Mesendoderm (in vitro differentiated cells): Measurements from ENCODE around the gene HEBP1.
A peak's percentile ranks its signal among the peaks of the same experiment; 100 is the strongest.

Experiments used
- DNase-seq: peaks from one replicate; pipeline ENCODE4 v3.0.0; 2013
- H2AK5ac ChIP-seq: 2 replicates; pipeline ENCODE4 v1.6.1; 2013; ENCODE audit warnings: low read length, inconsistent platforms
- H2BK120ac ChIP-seq: 2 replicates; pipeline ENCODE4 v1.6.1; 2013; ENCODE audit warnings: low read depth, mild to moderate bottlenecking, low read length, moderate library complexity, mixed read lengths
- H2BK15ac ChIP-seq: replicated peaks from 2 replicates; pipeline ENCODE4 v1.6.1; 2013; ENCODE audit warnings: low read depth, mild to moderate bottlenecking, moderate library complexity
- H2BK5ac ChIP-seq: 2 replicates; pipeline ENCODE4 v1.6.1; 2013; ENCODE audit warnings: low read length, inconsistent platforms
- H3K18ac ChIP-seq: 2 replicates; pipeline ENCODE4 v1.6.1; 2013; ENCODE audit warnings: mild to moderate bottlenecking, low read length, mixed read lengths
- H3K23ac ChIP-seq: one replicate; pipeline ENCODE4 v1.6.1; 2013; ENCODE audit warnings: low read length
- H3K27ac ChIP-seq: 2 replicates; pipeline ENCODE4 v1.5.1; 2013; ENCODE audit warnings: low read depth, mild to moderate bottlenecking, inconsistent platforms, low read length, moderate library complexity
- H3K27me3 ChIP-seq: 2 replicates; pipeline ENCODE4 v1.6.1; 2013; ENCODE audit warnings: low read length, control low read depth, mild to moderate bottlenecking, inconsistent platforms; ENCODE audit not compliant: insufficient read depth, poor library complexity
- H3K36me3 ChIP-seq: 2 replicates; pipeline ENCODE4 v1.6.1; 2013; ENCODE audit warnings: low read length, inconsistent platforms; ENCODE audit not compliant: control insufficient read depth, insufficient read depth
- H3K4ac ChIP-seq: one replicate; pipeline ENCODE4 v1.6.1; 2013; ENCODE audit warnings: low read depth, mild to moderate bottlenecking, low read length, moderate library complexity
- H3K4me1 ChIP-seq: 2 replicates; pipeline ENCODE4 v1.6.1; 2013; ENCODE audit warnings: low read depth, low read length, inconsistent platforms; ENCODE audit not compliant: control insufficient read depth
- H3K4me2 ChIP-seq: 2 replicates; pipeline ENCODE4 v1.6.1; 2013; ENCODE audit warnings: low read length
- H3K4me3 ChIP-seq: 2 replicates; pipeline ENCODE4 v1.5.1; 2013; ENCODE audit warnings: mild to moderate bottlenecking, low read length
- H3K56ac ChIP-seq: one replicate; pipeline ENCODE4 v1.6.1; 2013; ENCODE audit warnings: low read length
- H3K79me1 ChIP-seq: 2 replicates; pipeline ENCODE4 v1.6.1; 2013; ENCODE audit warnings: low read length, inconsistent platforms
- H3K79me2 ChIP-seq: 2 replicates; pipeline ENCODE4 v1.6.1; 2013; ENCODE audit warnings: mild to moderate bottlenecking, low read length; ENCODE audit not compliant: control insufficient read depth, insufficient read depth
- H3K9ac ChIP-seq: 2 replicates; pipeline ENCODE4 v1.6.1; 2013; ENCODE audit warnings: low read length, inconsistent platforms
- H4K5ac ChIP-seq: one replicate; pipeline ENCODE4 v1.6.1; 2013; ENCODE audit warnings: low read length
- H4K8ac ChIP-seq: one replicate; pipeline ENCODE4 v1.6.1; 2013; ENCODE audit warnings: low read depth, mild to moderate bottlenecking, control low read depth, low read length, moderate library complexity
- WGBS: extraction: QIAGEN DNeasy Blood & Tissue Kit; methylation state at CpG from one replicate; pipeline ENCODE4 v1.1.7; 2013; ENCODE audit warnings: low lambda C conversion rate, missing lambda C conversion rate; ENCODE audit not compliant: insufficient coverage; ENCODE audit errors: extremely low coverage; 5-methylcytosine and 5-hydroxymethylcytosine counted together

Gene HEBP1

GRCh38 chr12:13044002-13044905 lies 44.2 kb upstream of the HEBP1 start, which contains the start of gene FAM234B:
Gene FAM234B, plus strand, starts transcription at chr12:13044381. Its CDS starts 23 bp downstream, at chr12:13044404.
- no peak within 1 kb of the TSS for H3K4ac ChIP-seq
- peaks cover 2% of the 10 kb centered on the region for H3K4me1 ChIP-seq
- no peak within 1 kb of the TSS for H2BK5ac ChIP-seq
- peak within 1 kb of the TSS; percentile 79 for H3K9ac ChIP-seq
- H4K8ac ChIP-seq, result no peak within 1 kb of the TSS
- H3K4me3 ChIP-seq, result peak within 1 kb of the TSS; percentile 69
- H2AK5ac ChIP-seq, result no peak within 1 kb of the TSS
- no peaks in the 10 kb centered on the region for H3K36me3 ChIP-seq
- peaks cover 2% of the 10 kb centered on the region for H3K79me2 ChIP-seq
- H3K79me1 ChIP-seq, result peaks cover 2% of the 10 kb centered on the region
- no peak within 1 kb of the TSS for H2BK15ac ChIP-seq
- no peak within 1 kb of the TSS for H3K27ac ChIP-seq
- no peak within 1 kb of the TSS for H3K23ac ChIP-seq
- peak within 1 kb of the TSS; percentile 64 for H3K4me2 ChIP-seq
- H3K27me3 ChIP-seq, result no peaks in the 10 kb centered on the region
- WGBS, result no CpG with 5 or more reads among the region's 74 CpGs
- H3K56ac ChIP-seq, result peak within 1 kb of the TSS; percentile 91
- no peak within 1 kb of the TSS for H4K5ac ChIP-seq
- H3K18ac ChIP-seq, result no peak within 1 kb of the TSS
- no peak within 1 kb of the TSS for H2BK120ac ChIP-seq
- peak; percentile 71 for DNase-seq

- Histone ChIP-seq H4K5ac (no peak overlapping the region), H3K27ac (no peak overlapping the region), H4K8ac (no peak overlapping the region), H3K79me1 (peaks cover 2% of the 10 kb centered on the region), H3K4me1 (peaks cover 2% of the 10 kb centered on the region), H3K18ac (no peak overlapping the region), H3K4me3 (no peak overlapping the region), H3K36me3 (no peaks in the 10 kb centered on the region), H3K56ac (no peak overlapping the region), H3K9ac (no peak overlapping the region), H2AK5ac (no peak overlapping the region), H3K23ac (no peak overlapping the region), H3K4ac (no peak overlapping the region), H2BK15ac (no peak overlapping the region), H2BK5ac (no peak overlapping the region), H3K79me2 (peaks cover 2% of the 10 kb centered on the region), H2BK120ac (no peak overlapping the region), H3K4me2 (no peak overlapping the region), H3K27me3 (no peaks in the 10 kb centered on the region)
- no CpG with 5 or more reads among the region's 4 CpGs for WGBS
- DNase-seq, result peak; percentile 67
These were observed 42.7 kb upstream of the HEBP1 start for GRCh38 chr12:13042666-13043230.

- H4K8ac ChIP-seq, result no peak overlapping the region
- no peak overlapping the region for H3K4ac ChIP-seq
- H2AK5ac ChIP-seq, result no peak overlapping the region
- no peaks in the 10 kb centered on the region for H3K79me2 ChIP-seq
- no peak overlapping the region for H4K5ac ChIP-seq
- H3K4me3 ChIP-seq, result no peak overlapping the region
- no peak overlapping the region for H3K9ac ChIP-seq
- no peak overlapping the region for H2BK5ac ChIP-seq
- H2BK15ac ChIP-seq, result no peak overlapping the region
- H3K4me2 ChIP-seq, result no peak overlapping the region
- H3K27ac ChIP-seq, result no peak overlapping the region
- H3K56ac ChIP-seq, result no peak overlapping the region
- peaks cover 2% of the 10 kb centered on the region for H3K79me1 ChIP-seq
- no peak overlapping the region for H2BK120ac ChIP-seq
- H3K18ac ChIP-seq, result no peak overlapping the region
- no peaks in the 10 kb centered on the region for H3K27me3 ChIP-seq
- H3K23ac ChIP-seq, result no peak overlapping the region
- peaks cover 2% of the 10 kb centered on the region for H3K4me1 ChIP-seq
- WGBS, result no CpG with 5 or more reads among the region's 2 CpGs
- DNase-seq, result no peak
- no peaks in the 10 kb centered on the region for H3K36me3 ChIP-seq
These were observed 41.2 kb upstream of the HEBP1 start for GRCh38 chr12:13041224-13041623.

DNA sequence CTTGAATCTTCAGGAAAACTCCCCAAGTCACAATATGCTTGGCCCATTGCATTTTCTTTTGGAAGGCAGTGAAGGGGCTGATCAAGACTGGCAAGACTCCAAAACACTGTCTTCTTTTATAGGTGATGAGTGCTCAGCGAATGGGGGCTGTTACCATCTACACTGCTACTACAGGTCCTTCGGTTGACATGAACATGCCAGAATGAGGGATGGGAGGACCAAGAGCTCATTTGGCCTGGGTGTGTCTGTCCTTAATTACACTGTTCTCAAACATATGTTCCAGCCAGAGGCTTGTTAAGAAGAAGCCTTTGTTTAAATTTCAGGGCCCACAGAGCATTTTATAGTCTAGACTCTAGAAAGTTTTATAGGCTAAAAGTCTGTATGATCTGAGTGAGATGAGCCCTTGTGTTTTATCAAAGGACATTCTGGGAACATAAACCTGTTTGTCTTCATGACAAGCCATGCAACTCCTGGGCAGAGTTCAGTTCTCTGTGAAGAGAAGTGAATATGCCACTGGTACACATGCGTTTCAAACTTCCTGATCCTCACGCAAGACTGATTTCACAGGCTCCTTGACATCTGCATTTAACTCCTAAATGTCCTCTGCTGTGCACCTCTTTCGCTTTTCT lies 39.4 kb upstream of the HEBP1 start:
- Histone ChIP-seq H2BK120ac (no peak overlapping the region), H3K18ac (no peak overlapping the region), H3K56ac (no peak overlapping the region), H3K4ac (no peak overlapping the region), H3K79me2 (no peaks in the 10 kb centered on the region), H3K27me3 (no peaks in the 10 kb centered on the region), H2BK5ac (no peak overlapping the region), H2BK15ac (no peak overlapping the region), H3K79me1 (no peaks in the 10 kb centered on the region), H3K9ac (no peak overlapping the region), H3K4me1 (no peaks in the 10 kb centered on the region), H4K5ac (no peak overlapping the region), H4K8ac (no peak overlapping the region), H3K36me3 (no peaks in the 10 kb centered on the region), H2AK5ac (no peak overlapping the region), H3K27ac (no peak overlapping the region), H3K4me2 (no peak overlapping the region), H3K4me3 (no peak overlapping the region), H3K23ac (no peak overlapping the region)
- DNase-seq, result no peak
- WGBS, result no CpG with 5 or more reads among the region's 5 CpGs

- Histone ChIP-seq H2BK120ac (no peak overlapping the region), H4K5ac (no peak overlapping the region), H4K8ac (no peak overlapping the region), H3K18ac (no peak overlapping the region), H3K36me3 (no peaks in the 10 kb centered on the region), H2BK15ac (no peak overlapping the region), H2BK5ac (no peak overlapping the region), H3K4me1 (no peaks in the 10 kb centered on the region), H3K4ac (no peak overlapping the region), H3K56ac (no peak overlapping the region), H3K79me1 (no peaks in the 10 kb centered on the region), H3K9ac (no peak overlapping the region), H3K4me2 (no peak overlapping the region), H3K79me2 (no peaks in the 10 kb centered on the region), H3K27ac (no peak overlapping the region), H2AK5ac (no peak overlapping the region), H3K4me3 (no peak overlapping the region), H3K27me3 (no peaks in the 10 kb centered on the region), H3K23ac (no peak overlapping the region)
- DNase-seq, result no peak
- WGBS, result no CpG with 5 or more reads among the region's 4 CpGs
These were observed 38.6 kb upstream of the HEBP1 start for GRCh38 chr12:13038491-13039161.
